Measurements from ENCODE around the gene PPP2R2C.

PPP2R2C gene

DNA sequence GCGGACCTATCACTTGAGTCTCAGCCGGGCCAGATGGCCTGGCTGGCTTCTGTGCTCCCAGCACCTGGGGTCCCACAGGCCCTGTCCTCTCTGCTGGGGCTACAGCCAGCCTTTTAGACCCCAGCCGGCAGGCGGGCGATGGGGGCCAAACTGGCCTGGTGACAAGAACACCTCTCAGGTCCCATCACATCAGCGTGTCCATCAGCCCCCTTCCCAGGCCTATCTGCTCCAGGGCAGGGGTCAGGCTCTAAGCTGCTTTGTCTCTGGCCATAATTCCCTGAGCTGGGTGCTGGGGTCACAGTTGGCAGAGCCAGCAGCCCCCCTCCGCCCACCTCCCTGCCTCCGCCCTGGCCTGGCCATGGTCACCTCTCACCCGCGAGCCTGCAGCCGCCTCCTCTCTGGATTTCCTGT lies 77.7 kb downstream of the PPP2R2C start:
- no peak for DNase-seq

DNA sequence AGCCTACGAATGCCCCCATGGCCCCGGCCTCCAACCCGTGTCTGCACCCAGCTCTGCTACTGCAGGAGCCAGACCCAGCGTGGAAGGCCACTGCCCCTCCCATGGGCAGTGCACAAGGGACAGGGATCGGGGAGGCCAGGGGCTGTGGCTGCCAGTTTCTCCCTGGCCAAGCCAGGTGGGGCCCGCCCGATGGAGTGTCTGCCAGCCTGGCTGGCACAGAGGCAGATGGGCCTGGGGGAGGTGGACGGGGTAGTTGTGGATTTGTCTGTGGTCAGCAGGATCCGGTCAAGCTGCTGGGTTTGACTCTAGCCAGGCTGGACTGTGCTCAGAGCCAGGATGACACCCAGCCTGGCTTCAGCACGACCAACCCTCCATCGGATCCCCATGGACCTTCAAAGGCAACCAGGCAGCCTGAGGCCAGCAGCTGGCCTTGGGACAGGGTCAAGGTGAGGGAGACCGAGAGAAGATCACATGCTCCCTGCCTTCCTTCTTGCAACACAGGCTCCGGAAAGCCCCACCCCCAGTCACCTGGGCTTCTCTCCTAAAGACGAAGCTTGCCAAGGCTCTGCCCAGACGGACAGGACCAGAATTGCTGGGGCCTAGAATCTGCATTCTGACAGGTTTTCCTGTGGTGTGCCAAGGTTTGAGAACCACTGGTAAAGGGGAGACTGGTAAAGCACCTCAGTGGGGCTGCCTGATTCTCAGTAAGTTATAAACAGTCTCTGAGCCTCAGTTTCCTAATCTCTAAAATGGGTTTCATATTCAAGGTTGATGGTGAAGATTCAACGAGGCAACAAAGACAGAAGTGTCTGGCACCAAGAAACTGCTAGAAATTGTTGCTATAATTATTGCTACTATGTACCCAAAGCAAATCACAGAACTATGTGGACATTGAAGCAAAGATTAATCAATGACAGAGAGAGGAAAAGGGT lies 78.6 kb downstream of the PPP2R2C start:
- no peak for DNase-seq

DNA sequence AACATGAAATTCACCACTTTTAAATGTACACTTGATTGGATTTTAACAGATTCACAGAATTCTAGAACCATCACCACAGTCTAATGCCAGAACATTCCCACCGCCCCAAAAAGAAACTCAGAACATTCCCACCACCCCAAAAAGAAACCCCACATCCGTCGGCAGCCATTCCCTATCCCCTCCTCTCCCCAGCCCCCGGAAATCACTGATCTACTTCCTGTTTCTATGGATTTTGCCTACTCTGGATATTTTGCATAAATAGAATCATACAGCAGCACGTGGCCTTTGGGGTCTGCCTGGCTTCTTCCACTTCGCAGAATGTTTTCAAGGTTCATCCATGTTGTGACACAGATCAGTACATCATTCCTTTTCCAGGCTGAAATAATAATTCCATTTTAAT lies 79.3 kb downstream of the PPP2R2C start:
- DNase-seq: no peak

DNA sequence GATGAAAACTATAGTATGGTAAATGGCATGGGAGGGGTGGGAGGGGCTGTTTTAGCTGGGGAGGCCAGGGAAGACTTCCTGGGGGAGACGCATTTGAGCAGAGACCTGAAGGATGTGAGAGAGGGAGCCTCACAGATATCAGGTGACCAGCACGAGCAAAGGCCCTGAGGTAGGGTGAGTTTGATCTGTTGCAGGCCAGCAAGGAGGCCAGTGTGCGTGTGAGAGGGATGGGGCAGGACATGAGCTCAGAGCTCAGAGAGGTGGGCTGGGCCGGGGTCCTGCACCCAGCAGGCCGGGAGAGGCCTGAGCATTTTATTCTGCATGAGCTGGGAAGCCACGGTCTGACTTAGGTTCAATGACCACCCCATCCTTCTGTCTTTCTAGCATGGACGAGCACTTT lies 80.0 kb downstream of the PPP2R2C start:
- no peak for DNase-seq

DNA sequence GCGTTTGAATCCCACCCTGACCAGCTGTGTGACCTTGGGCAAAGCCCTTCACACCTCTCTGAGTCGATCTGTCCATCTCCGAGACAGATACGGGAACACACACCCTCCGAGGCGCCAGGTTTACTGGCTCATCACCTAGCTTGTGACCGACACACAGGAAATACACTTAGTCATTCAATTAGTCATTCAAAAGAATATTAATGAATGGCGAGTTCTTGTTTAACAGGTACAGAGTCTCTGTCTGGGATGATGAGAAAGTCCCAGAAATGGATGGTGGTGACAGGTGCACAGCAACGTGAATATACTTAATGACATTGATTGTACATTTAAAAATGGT lies 80.6 kb downstream of the PPP2R2C start:
- DNase-seq: no peak

DNA sequence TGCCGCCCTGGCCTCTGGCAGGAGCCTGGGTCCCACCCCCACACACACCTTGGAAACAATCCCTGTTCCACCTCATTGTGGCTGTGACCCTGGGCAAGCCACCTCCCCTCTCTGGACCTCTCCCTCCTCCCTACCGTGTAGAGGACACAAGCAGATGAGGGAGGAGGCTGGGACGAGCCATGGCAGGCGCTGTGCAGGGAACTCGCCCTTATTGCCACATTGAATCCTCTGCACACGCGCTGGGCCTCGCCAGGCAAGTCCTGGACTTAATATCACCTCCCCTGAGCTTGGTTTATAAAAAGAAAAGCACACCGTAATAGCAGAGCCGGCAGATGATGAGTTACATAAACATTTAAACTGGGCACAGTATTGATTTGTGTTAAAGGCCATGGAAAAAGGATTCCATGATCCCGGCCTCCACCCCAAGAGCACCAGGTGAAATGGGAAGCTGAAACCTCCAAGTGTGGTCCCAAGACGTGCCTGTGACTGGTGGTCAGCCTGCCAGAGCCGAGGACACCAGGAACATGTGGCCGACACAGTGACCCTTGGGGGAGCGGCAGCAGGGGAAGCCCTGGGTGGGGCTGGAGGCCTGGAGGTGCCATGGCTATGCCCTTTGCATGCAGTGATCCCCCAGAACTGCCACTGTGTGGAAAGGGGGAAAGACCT lies 81.1 kb downstream of the PPP2R2C start:
- DNase-seq: no peak

DNA sequence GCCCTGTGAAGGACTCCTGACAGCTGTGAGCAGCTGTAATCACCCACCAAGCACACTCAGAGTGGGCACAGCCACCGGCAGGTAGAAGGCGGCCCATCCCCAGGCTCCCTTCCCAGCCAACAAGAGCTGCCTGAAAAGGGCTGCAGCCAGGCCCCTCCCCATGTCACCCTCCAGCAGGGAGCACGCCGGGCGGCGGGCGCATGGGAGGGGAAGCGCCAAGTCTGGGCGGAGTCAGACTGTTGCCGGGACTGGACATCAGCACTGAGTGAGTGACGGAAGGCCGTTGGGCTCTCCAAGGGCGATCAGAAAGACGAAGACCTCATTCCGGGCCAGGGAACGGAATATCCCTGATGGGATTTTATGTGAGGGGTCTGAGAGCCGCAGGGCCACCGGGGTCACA lies 82.1 kb downstream of the PPP2R2C start:
- DNase-seq: no peak

DNA sequence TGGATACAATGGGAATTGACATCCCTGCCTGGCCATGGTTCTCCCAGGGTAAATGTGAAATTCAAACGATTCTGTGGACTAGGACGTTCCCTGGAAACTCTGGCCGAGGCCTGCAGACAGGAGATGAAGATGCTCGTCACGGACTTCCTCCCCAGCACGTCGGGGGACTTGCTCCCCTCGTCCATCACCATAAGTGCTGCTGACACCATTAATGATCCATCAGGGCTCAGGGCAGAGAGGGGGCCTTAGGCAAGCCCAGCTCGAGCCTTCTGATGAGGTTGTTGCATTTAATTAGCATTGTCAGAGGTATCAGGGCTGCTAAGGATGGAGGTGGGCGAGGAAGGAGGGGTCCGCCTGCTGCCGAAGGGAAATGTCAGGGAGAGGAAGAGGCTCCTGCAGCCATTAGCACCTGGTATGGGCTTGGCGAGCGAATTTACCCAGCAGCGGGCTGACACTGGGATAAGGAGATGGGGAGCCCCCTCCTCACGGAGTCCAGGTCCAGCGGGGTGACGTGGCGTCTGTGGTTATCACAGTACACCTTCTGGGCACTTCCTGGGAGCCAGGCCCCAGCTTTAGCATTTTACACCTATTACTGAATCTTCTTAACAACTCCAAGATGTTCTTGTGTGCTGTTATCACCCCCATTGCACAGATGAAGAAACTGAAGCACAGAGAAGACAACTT lies 83.1 kb downstream of the PPP2R2C start:
- no peak for DNase-seq

DNA sequence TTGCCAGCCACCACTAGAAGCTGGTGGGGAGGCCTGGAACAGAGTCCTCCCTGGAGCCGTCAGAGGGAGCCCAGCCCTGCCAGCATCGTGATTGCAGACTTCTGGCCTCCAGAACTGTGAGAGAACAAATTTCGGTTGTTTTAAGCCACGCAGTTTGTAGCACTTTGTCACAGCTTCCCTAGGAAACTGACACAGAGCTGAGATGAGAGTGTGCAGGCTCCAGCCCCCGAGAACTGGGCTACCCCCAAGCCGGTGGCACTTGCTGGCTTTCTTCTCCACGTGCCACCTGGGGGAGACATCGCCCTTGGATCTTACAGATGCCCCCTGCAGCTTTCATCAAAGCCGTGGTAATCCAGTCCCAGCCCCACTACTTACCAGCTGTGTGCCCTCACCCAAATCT lies 83.7 kb downstream of the PPP2R2C start:
- no peak for DNase-seq

DNA sequence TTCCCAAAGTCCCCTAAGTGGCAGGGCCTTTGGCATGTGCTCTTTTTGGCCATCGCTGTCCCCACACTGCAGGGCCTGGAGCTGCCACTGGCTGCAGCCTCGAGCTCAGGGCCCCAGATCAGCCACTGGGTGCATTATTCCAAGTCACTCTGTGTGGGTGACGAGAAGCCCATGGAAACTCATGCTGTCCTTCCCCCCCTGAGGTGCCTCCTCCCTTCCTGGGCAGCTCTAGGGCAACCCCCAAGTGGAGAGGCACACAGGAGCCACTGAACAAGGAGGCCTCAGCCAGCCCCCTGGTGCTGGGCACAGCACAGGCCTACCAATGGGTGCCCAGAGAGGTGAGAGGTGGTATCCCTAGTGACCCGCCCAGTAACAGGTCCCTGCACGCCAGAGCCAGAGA lies 84.5 kb downstream of the PPP2R2C start:
- DNase-seq: no peak

DNA sequence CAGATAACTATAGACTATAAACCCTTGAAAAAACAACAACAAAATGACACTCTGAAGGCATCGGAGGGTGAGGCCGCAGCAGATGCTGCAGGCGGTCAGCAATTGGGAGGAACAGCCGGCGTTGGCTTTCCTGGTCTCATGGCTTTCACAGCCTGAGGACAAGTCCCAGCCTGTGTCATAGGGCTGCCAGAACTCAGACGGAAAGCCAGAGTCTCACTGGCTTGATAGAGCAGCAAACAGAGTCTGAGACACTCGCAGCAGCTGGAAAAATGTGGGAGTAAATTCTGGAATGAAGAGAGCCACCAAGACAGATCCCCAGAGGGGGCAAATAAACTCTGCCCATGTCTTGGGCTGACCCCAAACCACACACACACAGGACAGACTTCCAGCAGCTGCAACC lies 86.3 kb downstream of the PPP2R2C start:
- DNase-seq: peak; percentile 37

DNA sequence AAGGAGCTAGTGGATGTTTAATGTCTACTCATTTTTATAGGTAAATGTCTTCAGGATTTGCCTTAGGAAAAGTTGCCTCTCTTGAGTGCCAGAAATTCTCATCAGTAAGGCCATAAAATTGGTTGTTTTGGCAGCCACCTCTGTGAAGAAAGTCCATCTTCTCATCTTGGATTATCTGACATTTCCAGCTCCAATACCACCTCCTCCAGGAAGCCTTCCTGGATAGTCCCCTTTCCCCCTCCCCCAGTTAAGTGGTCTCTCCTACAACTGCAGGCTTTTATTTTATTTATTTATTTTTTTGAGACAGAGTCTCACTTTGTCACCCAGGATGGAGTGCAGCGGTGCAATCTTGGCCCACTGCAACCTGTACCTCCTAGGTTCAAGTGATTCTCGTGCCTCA lies 87.1 kb downstream of the PPP2R2C start:
- no peak for DNase-seq

DNA sequence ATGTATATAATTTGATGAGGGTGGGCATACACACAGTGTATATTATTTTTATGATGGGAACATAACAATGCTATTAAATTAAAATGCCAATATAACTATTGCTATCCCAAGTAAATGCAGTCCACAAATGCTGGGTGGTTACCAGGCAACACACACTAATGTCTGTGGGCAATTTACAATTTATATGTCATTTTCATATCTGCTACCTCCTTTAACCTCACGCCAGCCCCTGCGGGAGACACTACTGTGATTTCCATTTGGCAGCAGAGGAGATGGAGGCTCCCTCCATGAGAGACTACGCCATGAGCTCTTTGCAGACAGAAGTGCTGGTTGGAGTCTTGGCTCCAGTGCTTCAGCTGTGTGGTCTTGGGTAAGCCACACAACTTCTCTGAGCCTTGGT lies 87.9 kb downstream of the PPP2R2C start:
- DNase-seq: no peak

DNA sequence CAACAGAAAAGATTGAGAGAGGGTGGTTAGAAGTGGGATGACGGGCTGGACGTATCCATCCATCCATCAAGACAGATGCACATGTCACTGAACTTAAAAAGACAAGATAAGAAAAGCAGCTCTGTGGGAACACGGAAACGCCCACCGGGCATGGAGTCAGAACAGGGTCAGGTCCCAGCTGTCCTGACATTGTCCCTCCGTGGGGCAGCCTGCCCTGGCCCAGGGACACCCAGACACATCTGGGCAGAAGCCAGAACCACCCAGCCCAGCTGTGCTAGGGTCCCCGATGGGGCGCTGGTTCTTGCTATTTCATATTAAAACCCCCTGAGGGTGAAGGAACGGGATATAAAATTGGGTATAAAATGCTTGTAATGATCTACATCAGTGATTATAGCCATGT lies 88.5 kb downstream of the PPP2R2C start:
- DNase-seq: no peak

DNA sequence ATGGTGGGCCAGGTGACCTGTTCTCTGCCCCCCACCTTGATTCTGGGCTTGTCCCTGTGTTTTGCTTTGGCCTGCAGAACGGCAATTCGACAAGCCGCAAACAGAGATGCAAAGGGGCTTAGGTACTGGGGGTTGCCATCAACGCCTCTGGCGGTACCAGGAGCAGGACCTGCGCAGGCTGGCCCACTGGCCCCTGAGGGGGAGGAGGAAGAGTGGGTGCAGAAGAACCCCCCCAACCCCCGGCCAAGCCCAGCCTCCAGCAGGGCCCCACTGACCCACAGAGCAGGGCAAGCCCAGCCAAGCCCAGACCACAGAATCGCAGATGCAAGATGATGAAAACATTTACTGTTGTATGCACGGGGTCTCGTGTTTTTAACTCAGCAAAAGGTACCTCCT lies 89.4 kb downstream of the PPP2R2C start:
- no peak for DNase-seq

DNA sequence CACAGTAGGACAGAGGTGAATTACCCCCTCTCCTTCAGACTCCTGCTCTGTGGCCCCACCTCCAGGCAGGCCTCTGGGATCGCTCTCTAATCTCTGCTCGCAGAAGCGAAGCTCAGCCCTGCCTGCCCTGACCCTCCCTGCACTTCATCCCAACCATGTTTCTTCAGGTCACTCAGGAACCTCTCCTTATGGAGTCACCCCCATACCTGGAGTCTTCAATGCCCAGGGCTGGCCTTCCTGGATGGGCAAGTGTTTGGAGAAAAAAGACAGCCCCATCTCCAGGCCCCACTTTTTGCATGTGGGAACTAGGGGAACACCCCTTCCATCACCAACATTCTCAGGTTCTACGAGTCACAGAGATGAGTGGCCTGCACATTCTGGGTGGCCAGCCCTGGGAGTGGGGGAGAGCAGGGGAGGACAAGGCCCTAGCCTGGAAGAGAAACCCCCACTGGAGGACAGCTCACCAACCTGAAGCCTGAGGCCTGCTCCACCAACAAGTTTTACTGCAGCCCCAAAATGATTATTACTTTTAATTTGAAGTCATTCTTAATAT lies 90.8 kb downstream of the PPP2R2C start:
- DNase-seq: no peak

DNA sequence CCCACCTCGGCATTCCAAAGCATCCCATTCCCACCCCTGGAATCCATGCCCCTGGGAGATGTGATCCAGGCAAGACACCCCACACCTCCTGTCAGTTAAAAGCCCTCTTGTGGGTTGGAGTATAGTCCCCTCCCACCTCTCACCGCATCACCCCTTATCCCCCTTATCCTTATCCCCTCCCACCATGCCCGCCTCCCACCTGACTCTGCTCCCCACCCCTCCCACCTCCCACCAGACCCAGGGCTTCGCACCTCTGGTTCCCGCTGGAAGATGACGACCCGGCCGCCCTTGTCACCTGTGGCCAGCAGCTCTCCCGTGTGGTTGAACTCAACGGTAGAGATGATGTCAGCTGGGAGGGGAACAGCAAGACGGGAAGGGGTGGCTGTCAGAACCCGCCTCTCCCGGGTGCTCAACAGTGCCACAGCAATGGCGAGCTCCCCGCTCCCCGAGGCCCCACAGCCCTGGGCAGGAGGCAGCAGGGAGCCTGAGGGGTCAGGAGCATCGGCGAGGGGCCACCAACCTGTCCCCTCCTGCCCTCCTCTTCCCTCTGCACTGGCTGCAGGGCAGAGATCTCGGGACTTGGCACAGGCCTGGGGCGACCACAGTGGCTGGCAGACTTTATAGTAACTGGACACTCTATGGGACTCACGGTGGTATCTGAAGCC lies 91.5 kb downstream of the PPP2R2C start:
- DNase-seq: no peak

DNA sequence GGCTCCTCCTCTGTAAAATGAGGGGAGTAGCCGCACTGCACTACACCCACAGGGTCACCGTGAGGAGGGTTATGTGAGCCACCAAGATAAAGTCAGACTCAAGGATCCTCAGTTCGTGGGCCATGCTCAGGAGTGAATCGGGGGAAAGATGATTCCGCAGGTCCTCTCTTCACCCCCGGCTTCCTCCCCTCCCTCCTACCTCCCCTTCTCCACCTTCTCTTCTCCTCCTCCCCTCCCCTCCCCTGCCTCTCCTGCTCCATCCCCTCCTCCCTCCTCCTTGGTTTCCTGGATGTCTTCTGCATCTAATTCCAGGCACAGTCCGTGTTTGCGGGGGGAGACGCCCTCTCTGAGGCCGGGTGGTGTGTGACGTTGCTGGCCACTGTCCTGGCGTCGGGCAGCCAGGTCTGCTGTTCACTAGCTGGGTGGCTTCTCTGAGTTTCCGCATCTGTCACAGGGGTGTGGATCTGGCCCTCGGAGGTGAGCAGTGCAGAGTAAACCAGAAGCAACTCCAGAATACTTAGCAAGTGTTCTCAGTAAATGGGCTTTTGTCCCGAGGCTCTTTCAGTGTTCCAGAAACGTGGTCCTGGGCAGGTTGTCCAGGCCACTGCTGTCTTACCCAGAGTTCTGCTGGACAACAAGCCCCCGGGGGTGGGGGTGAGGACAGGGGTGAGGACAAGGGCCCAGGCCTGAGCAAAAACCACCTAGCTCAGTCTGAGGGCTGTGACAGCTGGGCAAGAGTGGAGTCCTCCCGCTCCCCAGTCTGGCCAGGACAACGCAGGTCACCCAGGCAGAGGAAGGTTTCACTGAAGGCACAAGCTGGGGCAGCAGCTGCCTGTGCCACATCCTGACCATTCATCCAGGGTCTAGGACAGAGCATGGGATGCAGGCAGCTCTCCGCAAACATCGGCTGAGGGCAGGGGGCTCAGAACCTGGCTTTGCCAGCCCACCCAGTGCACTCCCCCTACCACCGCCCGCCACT lies 92.4 kb downstream of the PPP2R2C start:
- DNase-seq: no peak

DNA sequence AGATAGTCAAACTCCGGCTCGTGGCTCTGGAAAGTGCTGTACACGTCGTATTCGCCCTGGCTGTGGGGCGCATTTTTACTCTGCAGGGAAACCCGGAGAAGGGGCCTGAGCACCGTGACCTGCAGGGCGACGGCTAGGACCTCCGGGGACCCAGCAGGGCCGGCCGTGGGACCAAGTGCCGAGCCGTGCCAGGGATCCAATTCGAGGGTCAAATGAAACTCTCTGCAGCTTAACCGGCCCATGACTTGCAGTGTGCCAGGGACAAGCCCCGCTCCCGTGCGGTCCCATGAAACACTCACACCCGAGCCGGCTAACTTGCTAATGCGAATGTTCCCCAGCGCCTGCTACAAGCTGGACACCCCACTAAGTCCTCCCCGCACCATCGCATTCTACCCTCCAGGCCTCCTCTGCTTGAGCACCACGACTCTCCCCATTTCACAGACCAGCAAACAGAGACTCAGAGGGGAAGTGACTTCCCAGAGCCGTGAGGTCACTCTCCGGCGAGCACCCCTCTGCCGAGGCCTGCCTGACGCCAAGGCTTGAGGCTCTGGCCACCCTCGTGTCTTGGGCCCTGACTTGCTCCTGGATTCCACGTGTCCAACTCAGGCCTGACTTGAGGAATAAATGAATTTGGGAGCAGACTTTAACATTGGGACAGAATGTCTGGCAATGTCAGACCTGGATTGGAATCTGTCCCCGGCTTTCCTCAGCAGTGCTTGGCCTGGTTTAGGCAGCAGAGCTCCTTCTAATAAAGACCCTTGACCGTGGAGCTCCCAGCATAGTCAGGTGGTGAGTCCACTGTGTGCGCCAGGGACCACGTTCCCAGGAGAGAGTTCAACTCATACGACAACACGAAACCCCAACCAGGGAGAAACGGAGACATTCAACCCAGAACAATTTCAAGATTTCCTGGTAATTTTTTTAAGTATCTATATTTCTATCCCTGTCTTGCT lies 93.6 kb downstream of the PPP2R2C start:
- DNase-seq: no peak

DNA sequence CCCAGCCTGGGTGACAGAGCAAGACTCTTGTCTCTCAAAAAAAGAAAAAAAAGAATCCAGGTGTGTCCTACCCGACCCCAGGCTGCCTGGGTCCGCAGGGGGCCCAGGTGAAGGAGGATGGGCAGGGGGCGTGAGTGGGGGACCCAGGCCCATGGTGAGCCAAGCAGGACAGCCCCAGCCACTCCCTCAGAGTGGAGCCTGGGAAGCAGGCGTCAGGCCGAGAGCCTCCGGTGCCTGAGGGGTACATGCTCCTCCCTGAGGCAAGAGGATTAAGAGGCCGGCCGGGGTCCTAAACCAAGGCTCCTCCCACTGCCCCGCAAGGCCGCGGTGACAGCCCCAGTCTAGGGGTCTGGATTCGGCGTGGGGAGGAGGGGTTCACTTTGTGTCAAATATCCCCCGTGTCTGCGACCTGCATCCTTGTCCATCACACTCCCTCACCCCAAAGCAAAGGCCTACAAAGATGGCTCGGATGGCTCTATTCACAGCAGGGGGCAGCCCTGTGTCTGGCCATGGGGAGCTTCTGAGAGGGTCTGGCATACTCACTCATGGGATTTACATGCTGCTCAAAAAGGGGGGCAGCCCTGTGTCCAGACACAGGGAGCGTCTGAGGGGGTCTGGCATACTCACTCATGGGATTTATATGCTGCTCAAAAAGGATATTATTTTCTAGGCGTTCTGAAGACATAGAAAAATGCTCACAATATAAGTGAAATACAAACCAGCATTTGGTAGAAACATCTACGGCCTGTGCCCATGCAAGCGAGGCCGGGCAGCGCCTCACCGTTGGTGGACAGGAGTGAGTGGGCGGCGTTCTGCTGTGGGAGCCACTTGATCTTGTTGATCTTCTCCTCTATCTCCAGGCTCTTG lies 94.6 kb downstream of the PPP2R2C start:
- DNase-seq: no peak

Measured in NCI-H1694 (cell line).